Renal cortex interstitium (tissue), 11 donors: ENCODE measurements around the gene CAMK2G. TPM values are rescaled to one million over a fixed set of nuclear protein-coding genes. Genes with fewer than 3 reads are reported as not detected.

Experiments used
- DNase-seq, 11 donors: peaks; one replicate each; pipeline ENCODE4 v3.0.0-alpha.2; 2013; ENCODE audit warnings: low read depth in 9 of 11, low spot score in 4 of 11; ENCODE audit errors: extremely low read depth in 1 of 11
- polyA plus RNA-seq, 3 donors: library from polyadenylated mRNA; unstranded; fragments of 120-200 nt; gene quantifications; one replicate each; pipeline ENCODE4 v1.2.1, GENCODE V29; 2013; ENCODE audit not compliant: insufficient read length in 3 of 3

CAMK2G gene
- polyA plus RNA-seq, 3 donors: 23.2 to 29.7 (median 23.6) TPM

GRCh38 chr10:73827346-73828089, 46.8 kb downstream of the CAMK2G start:
- DNase-seq: no peak

- DNase-seq: no peak
Observed at GRCh38 chr10:73824146-73824725, 50.1 kb downstream of the CAMK2G start.

GRCh38 chr10:73823391-73823790, 51.0 kb downstream of the CAMK2G start:
- no peak for DNase-seq

- DNase-seq: no peak
Observed at GRCh38 chr10:73819513-73820093, 54.8 kb downstream of the CAMK2G start.

GRCh38 chr10:73819081-73819480, 55.3 kb downstream of the CAMK2G start:
- DNase-seq: no peak

- DNase-seq: no peak
Observed at GRCh38 chr10:73818402-73818801, 56.0 kb downstream of the CAMK2G start.

GRCh38 chr10:73817826-73818225, 56.5 kb downstream of the CAMK2G start:
- DNase-seq: no peak

- no peak for DNase-seq
Observed at GRCh38 chr10:73816917-73817729, 57.2 kb downstream of the CAMK2G start.

- DNase-seq: no peak
Observed at GRCh38 chr10:73815719-73816030, 58.7 kb downstream of the CAMK2G start.

- DNase-seq: no peak
Observed at GRCh38 chr10:73814896-73815718, 59.2 kb downstream of the CAMK2G start.

- no peak for DNase-seq
Observed at GRCh38 chr10:73814276-73814895, 60.0 kb downstream of the CAMK2G start.

- DNase-seq: no peak
Observed at GRCh38 chr10:73813333-73813732, 61.0 kb downstream of the CAMK2G start.

- no peak for DNase-seq
Observed at GRCh38 chr10:73812657-73813056, 61.7 kb downstream of the CAMK2G start.

GRCh38 chr10:73810735-73811465, 63.5 kb downstream of the CAMK2G start:
- peak in 1 of 11 donors; percentile 15 for DNase-seq

GRCh38 chr10:73810358-73810734, 64.0 kb downstream of the CAMK2G start:
- DNase-seq: no peak

GRCh38 chr10:73809061-73809818, 65.1 kb downstream of the CAMK2G start:
- DNase-seq: no peak
